Ovary (tissue), 3 donors: ENCODE data around the gene PARD3.

Source experiments
- EP300 ChIP-seq: sonication (generic); formaldehyde crosslinking; IDR thresholded peaks from one replicate; pipeline ENCODE4 v1.6.1; 2017; ENCODE audit warnings: antibody characterized with exemption
- TF ChIP-seq, protein P1 (sequence below), 3 donors: fragments of 450-650 bp in 2 of 3; fragments of 200-600 bp in 1 of 3; IDR thresholded peaks; one replicate each; pipeline versions ENCODE4 v1.5.1 to v1.8.0; 2016 to 2022; ENCODE audit warnings: antibody characterized with exemption in 3 of 3, mild to moderate bottlenecking in 1 of 3
- donor health status: DM: no; HTN: no; CAD: no.

DNA sequence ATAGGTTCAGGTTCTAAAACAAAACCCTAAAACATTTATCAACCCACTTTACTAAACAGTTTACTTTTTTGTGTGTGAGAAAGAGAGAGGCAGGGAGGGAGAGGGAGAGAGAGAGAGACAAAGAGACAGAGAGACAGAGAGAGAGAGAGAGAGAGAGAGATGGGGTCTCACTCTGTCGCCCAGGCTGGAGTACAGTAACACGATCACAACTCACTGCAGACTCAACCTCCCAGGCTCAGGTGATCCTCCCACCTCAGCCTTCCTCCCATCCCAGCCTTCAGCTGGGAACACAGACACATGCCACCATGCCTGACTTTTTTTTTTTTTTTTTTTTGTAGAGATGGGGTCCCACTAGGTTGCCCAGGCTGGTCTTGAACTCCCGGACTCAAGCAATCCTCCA, 52.9 kb downstream of the PARD3 start:
- TF ChIP-seq, protein P1, sequence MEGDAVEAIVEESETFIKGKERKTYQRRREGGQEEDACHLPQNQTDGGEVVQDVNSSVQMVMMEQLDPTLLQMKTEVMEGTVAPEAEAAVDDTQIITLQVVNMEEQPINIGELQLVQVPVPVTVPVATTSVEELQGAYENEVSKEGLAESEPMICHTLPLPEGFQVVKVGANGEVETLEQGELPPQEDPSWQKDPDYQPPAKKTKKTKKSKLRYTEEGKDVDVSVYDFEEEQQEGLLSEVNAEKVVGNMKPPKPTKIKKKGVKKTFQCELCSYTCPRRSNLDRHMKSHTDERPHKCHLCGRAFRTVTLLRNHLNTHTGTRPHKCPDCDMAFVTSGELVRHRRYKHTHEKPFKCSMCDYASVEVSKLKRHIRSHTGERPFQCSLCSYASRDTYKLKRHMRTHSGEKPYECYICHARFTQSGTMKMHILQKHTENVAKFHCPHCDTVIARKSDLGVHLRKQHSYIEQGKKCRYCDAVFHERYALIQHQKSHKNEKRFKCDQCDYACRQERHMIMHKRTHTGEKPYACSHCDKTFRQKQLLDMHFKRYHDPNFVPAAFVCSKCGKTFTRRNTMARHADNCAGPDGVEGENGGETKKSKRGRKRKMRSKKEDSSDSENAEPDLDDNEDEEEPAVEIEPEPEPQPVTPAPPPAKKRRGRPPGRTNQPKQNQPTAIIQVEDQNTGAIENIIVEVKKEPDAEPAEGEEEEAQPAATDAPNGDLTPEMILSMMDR (IDR thresholded peaks at IDR 0.05): no peak
- TF ChIP-seq EP300: no peak
